SK-N-SH (cell line): ENCODE results near the gene SLC35F1. TPM values are rescaled to one million over a fixed set of nuclear protein-coding genes. Genes with fewer than 3 reads are reported as not detected.

Source experiments
- CTCF ChIA-PET: fragments of 300-600, 350-600 bp; formaldehyde crosslinking; extraction: SDS; loops from one replicate; lab custom pipeline; 2021; lab: Yijun Ruan, JAX
- POLR2A ChIA-PET: fragments of 350-600 bp; sonication (Branson Sonifier 250); formaldehyde crosslinking; extraction: SDS; loops from one replicate; lab custom pipeline; 2020; ENCODE audit warnings: antibody characterized with exemption, inconsistent platforms; lab: Yijun Ruan, JAX
- DNase-seq: peaks from one replicate; pipeline ENCODE4 v3.0.0; 2012
- H2AFZ ChIP-seq: fragments of 200-600 bp; sonication (generic); 2 replicates; pipeline ENCODE4 v1.8.1; 2016; ENCODE audit warnings: antibody characterized with exemption, mild to moderate bottlenecking, low read depth
- H3F3A ChIP-seq: fragments of 200-600 bp; sonication (generic); replicated peaks from 2 replicates; pipeline ENCODE3; 2016; ENCODE audit warnings: antibody characterized with exemption, mild to moderate bottlenecking; ENCODE audit not compliant: insufficient read depth
- H3K27ac ChIP-seq, 2 experiments: fragments of 200-500 bp in 1 of 2; fragments of 200-600 bp in 1 of 2; sonication (Bioruptor generic) in 1 of 2; sonication (generic), shearing (Covaris generic) in 1 of 2; 2 replicates each; pipeline versions ENCODE4 v1.5.1 to v1.6.1; 2014 to 2016; ENCODE audit warnings: low read depth in 2 of 2, inconsistent platforms in 1 of 2, low read length in 1 of 2, mild to moderate bottlenecking in 1 of 2, mixed read lengths in 1 of 2
- H3K27me3 ChIP-seq: fragments of 200-600 bp; sonication (generic), shearing (Covaris generic); 2 replicates; pipeline ENCODE4 v1.6.1; 2016; ENCODE audit warnings: mixed run types; ENCODE audit not compliant: insufficient read depth
- H3K36me3 ChIP-seq, 2 experiments: fragments of 200-500 bp in 1 of 2; fragments of 200-600 bp in 1 of 2; sonication (Bioruptor generic) in 1 of 2; sonication (generic) in 1 of 2; replicated peaks in 1 of 2; 2 replicates each; pipeline versions ENCODE3 to v1.5.1; 2014 to 2016; ENCODE audit warnings: low read length in 1 of 2, mild to moderate bottlenecking in 1 of 2; ENCODE audit not compliant: insufficient read depth in 2 of 2, control insufficient read depth in 1 of 2
- H3K4me1 ChIP-seq, 2 experiments: fragments of 200-500 bp in 1 of 2; fragments of 200-600 bp in 1 of 2; sonication (Bioruptor generic) in 1 of 2; sonication (generic), shearing (Covaris generic) in 1 of 2; 2 replicates each; pipeline versions ENCODE4 v1.5.1 to v1.6.1; 2014 to 2016; ENCODE audit warnings: low read depth in 1 of 2, low read length in 1 of 2, mixed run types in 1 of 2; ENCODE audit not compliant: insufficient read depth in 2 of 2, control insufficient read depth in 1 of 2
- H3K4me2 ChIP-seq: fragments of 200-600 bp; sonication (generic), shearing (Covaris generic); 2 replicates; pipeline ENCODE4 v1.6.1; 2017; ENCODE audit warnings: mixed run types
- H3K4me3 ChIP-seq, 2 experiments: fragments of 200-500 bp in 1 of 2; fragments of 200-600 bp in 1 of 2; sonication (Bioruptor generic) in 1 of 2; sonication (generic), shearing (Covaris generic) in 1 of 2; 2 replicates each; pipeline versions ENCODE4 v1.5.1 to v1.8.1; 2014 to 2016; ENCODE audit warnings: low read depth in 2 of 2, inconsistent platforms in 1 of 2, low read length in 1 of 2, mild to moderate bottlenecking in 1 of 2, mixed read lengths in 1 of 2, moderate library complexity in 1 of 2
- H3K79me2 ChIP-seq: fragments of 200-600 bp; sonication (generic); 2 replicates; pipeline ENCODE4 v1.8.1; 2017; ENCODE audit warnings: mild to moderate bottlenecking; ENCODE audit not compliant: insufficient read depth
- H3K9ac ChIP-seq: fragments of 200-600 bp; sonication (generic); 2 replicates; pipeline ENCODE4 v1.6.1; 2017; ENCODE audit warnings: mixed run types
- H3K9me2 ChIP-seq: fragments of 200-600 bp; sonication (generic); 2 replicates; pipeline ENCODE4 v1.6.1; 2017; ENCODE audit warnings: mixed run types
- H3K9me3 ChIP-seq: fragments of 200-600 bp; sonication (generic); 2 replicates; pipeline ENCODE4 v1.6.1; 2017; ENCODE audit warnings: mixed run types, mild to moderate bottlenecking, moderate library complexity
- H4K20me1 ChIP-seq: fragments of 200-600 bp; sonication (generic); 2 replicates; pipeline ENCODE4 v1.6.1; 2017; ENCODE audit warnings: mild to moderate bottlenecking, mixed run types; ENCODE audit not compliant: insufficient read depth
- FOSL2 ChIP-seq: IDR thresholded peaks from 2 replicates; pipeline ENCODE4 v1.4.0; 2012; ENCODE audit warnings: low read depth, mild to moderate bottlenecking, moderate library complexity, borderline replicate concordance
- FOXJ3 ChIP-seq: sonication (generic); formaldehyde crosslinking; IDR thresholded peaks from 2 replicates; pipeline ENCODE4 v1.5.1; 2020; ENCODE audit warnings: mild to moderate bottlenecking, missing genetic modification reagents
- FOXM1 ChIP-seq: IDR thresholded peaks from 2 replicates; pipeline ENCODE4 v1.4.0; 2012; ENCODE audit warnings: low read depth, mild to moderate bottlenecking
- GABPA ChIP-seq: IDR thresholded peaks from 2 replicates; pipeline ENCODE4 v1.4.0; 2012; ENCODE audit warnings: low read depth, mild to moderate bottlenecking
- IRF3 ChIP-seq: fragments of 150-350 bp; IDR thresholded peaks from 2 replicates; pipeline ENCODE4 v1.6.1; 2016; ENCODE audit warnings: mild to moderate bottlenecking, low read depth, low read length
- JUND ChIP-seq: IDR thresholded peaks from 2 replicates; pipeline ENCODE4 v1.4.0; 2012
- MAX ChIP-seq: IDR thresholded peaks from 2 replicates; pipeline ENCODE4 v1.4.0; 2012; ENCODE audit warnings: low read depth
- MEF2A ChIP-seq: IDR thresholded peaks from 2 replicates; pipeline ENCODE4 v1.4.0; 2012; ENCODE audit warnings: low read depth, borderline replicate concordance
- MXI1 ChIP-seq: IDR thresholded peaks from 2 replicates; pipeline ENCODE4 v1.6.1; 2012; ENCODE audit warnings: mild to moderate bottlenecking, low read depth, low read length, improper control_type of control experiment
- NFIC ChIP-seq: IDR thresholded peaks from 2 replicates; pipeline ENCODE4 v1.4.0; 2012; ENCODE audit warnings: borderline replicate concordance
- PBX3 ChIP-seq: IDR thresholded peaks from 2 replicates; pipeline ENCODE4; 2012
- RXRA ChIP-seq: IDR thresholded peaks from 2 replicates; pipeline ENCODE4 v1.4.0; 2012; ENCODE audit warnings: low read depth, mild to moderate bottlenecking, borderline replicate concordance
- TCF12 ChIP-seq: IDR thresholded peaks from 2 replicates; pipeline ENCODE4 v1.4.0; 2012
- TEAD4 ChIP-seq: IDR thresholded peaks from 2 replicates; pipeline ENCODE4 v1.4.0; 2012; ENCODE audit warnings: mild to moderate bottlenecking, borderline replicate concordance; ENCODE audit not compliant: insufficient read depth
- USF1 ChIP-seq: IDR thresholded peaks from 2 replicates; pipeline ENCODE4 v1.4.0; 2012; ENCODE audit warnings: low read depth, borderline replicate concordance
- YY1 ChIP-seq: IDR thresholded peaks from 2 replicates; pipeline ENCODE4 v1.4.0; 2012; ENCODE audit warnings: low read depth, mild to moderate bottlenecking
- WGBS: methylation state at CpG from one replicate; pipeline ENCODE4 v1.1.6; 2017; ENCODE audit warnings: low lambda C conversion rate; 5-methylcytosine and 5-hydroxymethylcytosine counted together
- polyA plus RNA-seq, 3 experiments: library from polyadenylated mRNA; depleted of rRNA; stranded (reverse); fragments of >200 nt; gene quantifications; 2 replicates each; pipeline ENCODE4 v1.2.3, GENCODE V29; 2012
- TF ChIP-seq, protein P1 (sequence below): fragments of 200-600 bp; sonication (generic); IDR thresholded peaks from 2 replicates; pipeline ENCODE4 v1.6.1; 2017; ENCODE audit warnings: antibody characterized with exemption, mild to moderate bottlenecking, moderate library complexity
- TF ChIP-seq, protein P2 (sequence below): IDR thresholded peaks from 2 replicates; pipeline ENCODE4 v1.6.1; 2012; ENCODE audit warnings: mild to moderate bottlenecking, low read depth, low read length, moderate library complexity
- TF ChIP-seq, protein P3 (sequence below): IDR thresholded peaks from 2 replicates; pipeline ENCODE4 v1.4.0; 2012; ENCODE audit warnings: low read depth, borderline replicate concordance
- TF ChIP-seq, protein P4 (sequence below): fragments of 150-350 bp; IDR thresholded peaks from 2 replicates; pipeline ENCODE4 v1.6.1; 2017; ENCODE audit warnings: antibody characterized with exemption, low read length, low read depth, borderline replicate concordance

SLC35F1 gene
- polyA plus RNA-seq, 1 of the 3 experiments (the other 2 are of a cell fraction): under 0.01 TPM

DNA sequence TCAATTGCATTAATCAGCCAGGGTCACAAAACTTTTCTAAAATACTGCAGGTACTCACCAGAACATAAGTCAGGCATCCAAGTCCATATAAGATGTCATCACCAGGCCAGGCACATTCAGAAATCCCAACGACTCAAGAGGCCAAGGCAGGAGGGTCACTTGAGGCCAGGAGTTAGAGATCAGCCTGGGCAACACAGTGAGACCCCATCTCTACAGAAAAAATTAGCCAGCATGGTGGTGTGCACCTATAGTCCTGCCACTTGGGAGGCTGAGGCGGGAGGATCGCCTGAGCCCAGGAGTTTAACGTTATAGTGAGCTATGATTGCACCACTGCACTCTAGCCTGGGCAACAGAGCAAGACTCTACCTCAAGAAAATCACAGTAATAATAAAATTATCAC is 362.6 kb downstream of the SLC35F1 start:
- DNase-seq: no peak
- 22% methylated on average over 4 of the region's 4 CpGs for WGBS
- Histone ChIP-seq H2AFZ (no peak overlapping the region), H3K36me3 (no peaks in the 10 kb centered on the region), H3K4me3 (no peak overlapping the region), H3K4me2 (no peak overlapping the region), H3K9ac (no peak overlapping the region), H3K79me2 (no peaks in the 10 kb centered on the region), H3K9me3 (no peaks in the 10 kb centered on the region), H3K27ac (no peak overlapping the region), H3K27me3 (no peaks in the 10 kb centered on the region), H3K9me2 (no peaks in the 10 kb centered on the region), H4K20me1 (no peaks in the 10 kb centered on the region), H3F3A (no peaks in the 10 kb centered on the region), H3K4me1 (no peaks in the 10 kb centered on the region)
- ChIA-PET POLR2A (no interaction called here), CTCF (no interaction called here)
- TF ChIP-seq NFIC (no peak), FOXJ3 (CRISPR knock-in tag) (no peak), YY1 (no peak), FOSL2 (no peak), TEAD4 (no peak), MXI1 (no peak), RXRA (no peak), JUND (no peak), GABPA (no peak), IRF3 (no peak), FOXM1 (no peak), MAX (no peak), USF1 (no peak), MEF2A (no peak), PBX3 (no peak), TCF12 (no peak)
- TF ChIP-seq, protein P1, sequence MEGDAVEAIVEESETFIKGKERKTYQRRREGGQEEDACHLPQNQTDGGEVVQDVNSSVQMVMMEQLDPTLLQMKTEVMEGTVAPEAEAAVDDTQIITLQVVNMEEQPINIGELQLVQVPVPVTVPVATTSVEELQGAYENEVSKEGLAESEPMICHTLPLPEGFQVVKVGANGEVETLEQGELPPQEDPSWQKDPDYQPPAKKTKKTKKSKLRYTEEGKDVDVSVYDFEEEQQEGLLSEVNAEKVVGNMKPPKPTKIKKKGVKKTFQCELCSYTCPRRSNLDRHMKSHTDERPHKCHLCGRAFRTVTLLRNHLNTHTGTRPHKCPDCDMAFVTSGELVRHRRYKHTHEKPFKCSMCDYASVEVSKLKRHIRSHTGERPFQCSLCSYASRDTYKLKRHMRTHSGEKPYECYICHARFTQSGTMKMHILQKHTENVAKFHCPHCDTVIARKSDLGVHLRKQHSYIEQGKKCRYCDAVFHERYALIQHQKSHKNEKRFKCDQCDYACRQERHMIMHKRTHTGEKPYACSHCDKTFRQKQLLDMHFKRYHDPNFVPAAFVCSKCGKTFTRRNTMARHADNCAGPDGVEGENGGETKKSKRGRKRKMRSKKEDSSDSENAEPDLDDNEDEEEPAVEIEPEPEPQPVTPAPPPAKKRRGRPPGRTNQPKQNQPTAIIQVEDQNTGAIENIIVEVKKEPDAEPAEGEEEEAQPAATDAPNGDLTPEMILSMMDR: no peak
- TF ChIP-seq, protein P2, sequence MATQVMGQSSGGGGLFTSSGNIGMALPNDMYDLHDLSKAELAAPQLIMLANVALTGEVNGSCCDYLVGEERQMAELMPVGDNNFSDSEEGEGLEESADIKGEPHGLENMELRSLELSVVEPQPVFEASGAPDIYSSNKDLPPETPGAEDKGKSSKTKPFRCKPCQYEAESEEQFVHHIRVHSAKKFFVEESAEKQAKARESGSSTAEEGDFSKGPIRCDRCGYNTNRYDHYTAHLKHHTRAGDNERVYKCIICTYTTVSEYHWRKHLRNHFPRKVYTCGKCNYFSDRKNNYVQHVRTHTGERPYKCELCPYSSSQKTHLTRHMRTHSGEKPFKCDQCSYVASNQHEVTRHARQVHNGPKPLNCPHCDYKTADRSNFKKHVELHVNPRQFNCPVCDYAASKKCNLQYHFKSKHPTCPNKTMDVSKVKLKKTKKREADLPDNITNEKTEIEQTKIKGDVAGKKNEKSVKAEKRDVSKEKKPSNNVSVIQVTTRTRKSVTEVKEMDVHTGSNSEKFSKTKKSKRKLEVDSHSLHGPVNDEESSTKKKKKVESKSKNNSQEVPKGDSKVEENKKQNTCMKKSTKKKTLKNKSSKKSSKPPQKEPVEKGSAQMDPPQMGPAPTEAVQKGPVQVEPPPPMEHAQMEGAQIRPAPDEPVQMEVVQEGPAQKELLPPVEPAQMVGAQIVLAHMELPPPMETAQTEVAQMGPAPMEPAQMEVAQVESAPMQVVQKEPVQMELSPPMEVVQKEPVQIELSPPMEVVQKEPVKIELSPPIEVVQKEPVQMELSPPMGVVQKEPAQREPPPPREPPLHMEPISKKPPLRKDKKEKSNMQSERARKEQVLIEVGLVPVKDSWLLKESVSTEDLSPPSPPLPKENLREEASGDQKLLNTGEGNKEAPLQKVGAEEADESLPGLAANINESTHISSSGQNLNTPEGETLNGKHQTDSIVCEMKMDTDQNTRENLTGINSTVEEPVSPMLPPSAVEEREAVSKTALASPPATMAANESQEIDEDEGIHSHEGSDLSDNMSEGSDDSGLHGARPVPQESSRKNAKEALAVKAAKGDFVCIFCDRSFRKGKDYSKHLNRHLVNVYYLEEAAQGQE: no peak
- TF ChIP-seq, protein P3, sequence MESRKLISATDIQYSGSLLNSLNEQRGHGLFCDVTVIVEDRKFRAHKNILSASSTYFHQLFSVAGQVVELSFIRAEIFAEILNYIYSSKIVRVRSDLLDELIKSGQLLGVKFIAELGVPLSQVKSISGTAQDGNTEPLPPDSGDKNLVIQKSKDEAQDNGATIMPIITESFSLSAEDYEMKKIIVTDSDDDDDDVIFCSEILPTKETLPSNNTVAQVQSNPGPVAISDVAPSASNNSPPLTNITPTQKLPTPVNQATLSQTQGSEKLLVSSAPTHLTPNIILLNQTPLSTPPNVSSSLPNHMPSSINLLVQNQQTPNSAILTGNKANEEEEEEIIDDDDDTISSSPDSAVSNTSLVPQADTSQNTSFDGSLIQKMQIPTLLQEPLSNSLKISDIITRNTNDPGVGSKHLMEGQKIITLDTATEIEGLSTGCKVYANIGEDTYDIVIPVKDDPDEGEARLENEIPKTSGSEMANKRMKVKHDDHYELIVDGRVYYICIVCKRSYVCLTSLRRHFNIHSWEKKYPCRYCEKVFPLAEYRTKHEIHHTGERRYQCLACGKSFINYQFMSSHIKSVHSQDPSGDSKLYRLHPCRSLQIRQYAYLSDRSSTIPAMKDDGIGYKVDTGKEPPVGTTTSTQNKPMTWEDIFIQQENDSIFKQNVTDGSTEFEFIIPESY: no peak
- TF ChIP-seq, protein P4, sequence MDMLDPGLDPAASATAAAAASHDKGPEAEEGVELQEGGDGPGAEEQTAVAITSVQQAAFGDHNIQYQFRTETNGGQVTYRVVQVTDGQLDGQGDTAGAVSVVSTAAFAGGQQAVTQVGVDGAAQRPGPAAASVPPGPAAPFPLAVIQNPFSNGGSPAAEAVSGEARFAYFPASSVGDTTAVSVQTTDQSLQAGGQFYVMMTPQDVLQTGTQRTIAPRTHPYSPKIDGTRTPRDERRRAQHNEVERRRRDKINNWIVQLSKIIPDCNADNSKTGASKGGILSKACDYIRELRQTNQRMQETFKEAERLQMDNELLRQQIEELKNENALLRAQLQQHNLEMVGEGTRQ: no peak
